Sigmoid colon (tissue), 4 donors: ENCODE data around the gene ESRRB.

ENCODE experiments used
- CTCF ChIP-seq, 4 experiments: fragments of 450-650 bp in 3 of 4; fragments of 200-600 bp in 1 of 4; IDR thresholded peaks; one replicate each; pipeline ENCODE4 v1.5.1; 2016 to 2019; ENCODE audit warnings: antibody characterized with exemption in 4 of 4, mild to moderate bottlenecking in 3 of 4, moderate library complexity in 2 of 4
- EP300 ChIP-seq, 4 donors: sonication (generic); formaldehyde crosslinking; IDR thresholded peaks; one replicate each; pipeline ENCODE4 v1.6.1; 2017; ENCODE audit warnings: antibody characterized with exemption in 4 of 4
- POLR2A ChIP-seq, 2 donors: fragments of 450-650 bp; IDR thresholded peaks; one replicate each; pipeline ENCODE4 v1.6.1; 2016; ENCODE audit warnings: antibody characterized with exemption in 2 of 2, mild to moderate bottlenecking in 2 of 2, moderate library complexity in 2 of 2
- POLR2AphosphoS5 ChIP-seq, 4 donors: sonication (generic); formaldehyde crosslinking; IDR thresholded peaks; one replicate each; pipeline ENCODE4 v1.6.1; 2017; ENCODE audit warnings: antibody characterized with exemption in 4 of 4

DNA sequence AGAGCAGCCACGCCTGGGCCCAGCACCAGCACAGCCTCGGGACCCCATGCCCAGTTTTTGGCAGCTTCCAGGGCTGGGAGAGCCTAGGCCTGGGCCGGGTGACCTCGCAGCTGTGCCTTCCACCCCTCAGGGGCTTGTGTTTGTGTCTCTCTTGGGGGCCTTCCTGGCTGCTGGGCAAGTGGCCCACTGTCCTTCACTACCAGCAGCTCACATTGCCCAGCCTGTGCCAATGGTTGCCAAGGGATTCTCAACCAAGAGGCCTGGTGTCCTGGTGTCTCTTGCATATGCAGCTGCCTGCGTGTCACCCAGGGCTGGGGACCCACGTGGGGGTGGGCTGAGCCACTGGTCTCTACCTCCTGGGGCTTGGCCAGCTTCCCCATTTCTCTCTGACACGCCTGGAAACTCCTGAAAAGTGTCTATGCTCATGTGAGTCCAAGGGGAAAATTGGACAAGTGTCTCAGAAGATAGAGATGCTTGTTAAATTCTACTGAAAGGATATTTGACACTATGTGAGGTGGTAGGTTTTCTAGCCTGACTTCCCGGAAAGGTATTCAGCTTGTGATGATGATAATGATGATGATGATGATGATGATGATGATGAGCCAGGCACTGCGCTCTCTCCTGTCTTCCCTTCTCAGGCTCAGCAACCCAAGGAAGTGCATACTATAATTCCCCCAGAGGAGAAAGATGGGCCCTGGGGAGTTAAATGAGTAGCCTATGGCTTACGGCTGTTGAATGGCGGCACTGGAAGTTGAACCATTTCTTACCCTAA lies 48.8 kb upstream of the ESRRB start:
- no peak for TF ChIP-seq CTCF (IDR thresholded peaks at IDR 0.05)
- no peak for TF ChIP-seq EP300 (IDR thresholded peaks at IDR 0.05)
- no peak for TF ChIP-seq POLR2A (IDR thresholded peaks at IDR 0.05)
- TF ChIP-seq POLR2AphosphoS5 (IDR thresholded peaks at IDR 0.05), result no peak
